Measurements from ENCODE around the gene VPS16.
A peak's percentile ranks its signal among the peaks of the same experiment; 100 is the strongest.

The VPS16 gene

DNA sequence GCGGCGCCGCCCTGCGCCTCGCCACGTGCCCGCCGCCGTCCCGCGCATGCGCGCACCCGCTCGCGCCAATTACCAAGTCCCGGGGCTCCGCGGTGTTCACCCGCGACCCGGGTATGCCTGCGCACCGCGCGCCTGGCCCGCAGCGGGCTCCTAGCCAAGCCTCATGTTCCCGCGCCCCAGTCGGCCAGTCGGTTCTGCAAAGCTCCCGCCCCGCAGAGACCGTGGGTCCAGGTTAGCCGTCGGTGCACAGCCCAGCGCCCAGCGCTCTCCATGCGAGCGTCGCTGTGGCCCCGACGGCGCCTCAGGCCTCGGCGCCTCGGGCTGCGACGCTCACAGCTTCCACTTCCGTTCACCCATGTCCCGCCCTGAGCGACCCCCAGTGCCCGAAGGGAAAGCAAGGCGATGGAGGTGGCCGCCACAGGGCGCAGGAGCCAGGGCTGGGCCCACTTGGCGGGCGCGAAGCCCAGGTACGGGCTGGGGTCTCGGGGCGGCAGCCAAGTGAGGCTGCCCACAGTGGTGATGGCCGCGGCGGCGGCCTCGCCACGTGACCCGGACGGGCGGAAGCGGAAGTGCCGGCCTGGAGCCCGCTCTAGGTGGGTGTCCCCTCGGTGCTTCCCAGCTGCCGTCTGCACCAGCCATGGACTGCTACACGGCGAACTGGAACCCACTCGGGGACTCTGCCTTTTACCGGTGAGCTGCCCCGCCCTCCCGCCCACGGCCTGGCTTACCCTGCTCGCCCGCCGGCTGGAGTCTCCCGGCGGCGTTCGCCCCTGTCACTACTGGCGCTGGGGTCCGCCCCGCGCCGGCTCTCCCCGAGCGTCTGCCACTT lies at the start of gene VPS16, which contains the start of gene PCED1A:
TSS of gene VPS16 (plus strand) at position 608 of the 829 bp plus-strand sequence. CDS start at position 638, 30 bp downstream.
TSS of gene PCED1A (minus strand) at position 518 of the 829 bp plus-strand sequence. CDS start 743 bp downstream, outside the sequence.
- Histone ChIP-seq H3K27ac (peak within 1 kb of the TSS; percentile 88), H3K79me2 (peaks cover 6% of the 10 kb centered on the region), H2AFZ (peak within 1 kb of the TSS; percentile 100), H3K4me2 (ENCODE audit: low read length) (peak within 1 kb of the TSS; percentile 99), H3K4me3 (ENCODE audit: low read depth, low read length) (peak within 1 kb of the TSS; percentile 85), H3K9me3 (ENCODE audit: control insufficient read depth, low read length) (no peaks in the 10 kb centered on the region), H3K4me1 (peaks cover 5% of the 10 kb centered on the region), H3K9ac (peak within 1 kb of the TSS; percentile 72), H3K36me3 (ENCODE audit: control insufficient read depth, insufficient read depth, low read length) (no peaks in the 10 kb centered on the region), H3K27me3 (ENCODE audit: control insufficient read depth, insufficient read depth, low read length) (no peaks in the 10 kb centered on the region)
- TF ChIP-seq, protein P1, sequence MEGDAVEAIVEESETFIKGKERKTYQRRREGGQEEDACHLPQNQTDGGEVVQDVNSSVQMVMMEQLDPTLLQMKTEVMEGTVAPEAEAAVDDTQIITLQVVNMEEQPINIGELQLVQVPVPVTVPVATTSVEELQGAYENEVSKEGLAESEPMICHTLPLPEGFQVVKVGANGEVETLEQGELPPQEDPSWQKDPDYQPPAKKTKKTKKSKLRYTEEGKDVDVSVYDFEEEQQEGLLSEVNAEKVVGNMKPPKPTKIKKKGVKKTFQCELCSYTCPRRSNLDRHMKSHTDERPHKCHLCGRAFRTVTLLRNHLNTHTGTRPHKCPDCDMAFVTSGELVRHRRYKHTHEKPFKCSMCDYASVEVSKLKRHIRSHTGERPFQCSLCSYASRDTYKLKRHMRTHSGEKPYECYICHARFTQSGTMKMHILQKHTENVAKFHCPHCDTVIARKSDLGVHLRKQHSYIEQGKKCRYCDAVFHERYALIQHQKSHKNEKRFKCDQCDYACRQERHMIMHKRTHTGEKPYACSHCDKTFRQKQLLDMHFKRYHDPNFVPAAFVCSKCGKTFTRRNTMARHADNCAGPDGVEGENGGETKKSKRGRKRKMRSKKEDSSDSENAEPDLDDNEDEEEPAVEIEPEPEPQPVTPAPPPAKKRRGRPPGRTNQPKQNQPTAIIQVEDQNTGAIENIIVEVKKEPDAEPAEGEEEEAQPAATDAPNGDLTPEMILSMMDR (IDR thresholded peaks at IDR 0.05): no peak

DNA sequence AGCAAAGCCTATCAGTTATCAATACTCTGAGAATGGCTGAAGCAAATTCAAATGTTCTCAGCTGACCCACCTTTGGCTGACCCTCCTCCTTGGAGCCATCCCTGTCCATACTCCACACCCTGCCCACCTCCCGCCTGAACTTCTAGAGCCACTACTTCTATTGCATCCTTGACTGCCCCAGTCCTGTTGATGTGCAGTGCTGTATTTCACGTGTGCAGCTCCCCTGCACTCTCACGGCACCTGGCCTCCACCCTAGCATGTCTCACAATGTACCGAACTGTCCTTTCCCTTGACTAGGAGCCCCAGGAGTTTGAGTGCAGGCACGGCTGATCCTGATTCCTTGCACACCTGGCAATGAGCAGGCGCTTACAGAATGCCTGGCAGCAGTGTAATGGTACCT lies 47.1 kb upstream of the VPS16 start:
- H3K4me1 ChIP-seq: no peaks in the 10 kb centered on the region
- no peaks in the 10 kb centered on the region for H3K79me2 ChIP-seq
- H3K9me3 ChIP-seq (ENCODE audit: control insufficient read depth, low read length): no peaks in the 10 kb centered on the region
- H3K36me3 ChIP-seq (ENCODE audit: control insufficient read depth, insufficient read depth, low read length): no peaks in the 10 kb centered on the region
- H3K9ac ChIP-seq: no peak overlapping the region
- TF ChIP-seq, protein P1 (IDR thresholded peaks at IDR 0.05): no peak
- H3K27me3 ChIP-seq (ENCODE audit: control insufficient read depth, insufficient read depth, low read length): no peaks in the 10 kb centered on the region
- H3K4me3 ChIP-seq (ENCODE audit: low read depth, low read length): no peak overlapping the region
- no peak overlapping the region for H2AFZ ChIP-seq
- no peak overlapping the region for H3K27ac ChIP-seq
- H3K4me2 ChIP-seq (ENCODE audit: low read length): no peak overlapping the region

DNA sequence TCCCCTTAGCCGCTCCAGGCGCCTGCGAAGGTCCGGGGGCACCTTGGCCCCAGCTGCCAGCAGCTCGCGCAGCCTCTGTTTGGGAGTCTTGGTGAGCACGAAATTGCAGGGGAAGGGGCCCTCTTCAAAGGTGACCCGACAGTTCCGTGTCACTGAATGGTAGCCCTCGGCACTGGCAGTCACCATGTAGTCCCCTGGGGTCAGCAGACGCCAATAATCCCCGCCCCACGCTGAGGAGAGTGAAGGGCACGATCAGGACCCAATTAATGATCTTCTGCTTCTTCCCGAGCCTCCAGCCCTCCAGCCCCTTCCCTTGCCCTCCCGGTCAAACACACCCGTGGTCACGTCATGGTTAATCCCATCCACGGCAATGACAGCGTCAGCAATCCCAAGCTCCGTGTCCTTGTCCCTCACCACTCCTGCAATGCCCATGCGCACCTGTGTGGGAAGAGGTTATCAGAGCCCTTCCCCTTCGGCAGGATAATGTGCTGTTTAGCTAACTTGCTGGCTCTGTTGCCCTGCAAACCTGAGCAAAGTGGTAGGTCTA lies 46.3 kb upstream of the VPS16 start:
- H3K9me3 ChIP-seq (ENCODE audit: control insufficient read depth, low read length): no peaks in the 10 kb centered on the region
- H3K27me3 ChIP-seq (ENCODE audit: control insufficient read depth, insufficient read depth, low read length): no peaks in the 10 kb centered on the region
- no peaks in the 10 kb centered on the region for H3K4me1 ChIP-seq
- no peak overlapping the region for H3K4me3 ChIP-seq (ENCODE audit: low read depth, low read length)
- no peak overlapping the region for H3K4me2 ChIP-seq (ENCODE audit: low read length)
- no peak overlapping the region for H2AFZ ChIP-seq
- TF ChIP-seq, protein P1 (IDR thresholded peaks at IDR 0.05): no peak
- H3K27ac ChIP-seq: no peak overlapping the region
- H3K36me3 ChIP-seq (ENCODE audit: control insufficient read depth, insufficient read depth, low read length): no peaks in the 10 kb centered on the region
- H3K79me2 ChIP-seq: no peaks in the 10 kb centered on the region
- no peak overlapping the region for H3K9ac ChIP-seq

DNA sequence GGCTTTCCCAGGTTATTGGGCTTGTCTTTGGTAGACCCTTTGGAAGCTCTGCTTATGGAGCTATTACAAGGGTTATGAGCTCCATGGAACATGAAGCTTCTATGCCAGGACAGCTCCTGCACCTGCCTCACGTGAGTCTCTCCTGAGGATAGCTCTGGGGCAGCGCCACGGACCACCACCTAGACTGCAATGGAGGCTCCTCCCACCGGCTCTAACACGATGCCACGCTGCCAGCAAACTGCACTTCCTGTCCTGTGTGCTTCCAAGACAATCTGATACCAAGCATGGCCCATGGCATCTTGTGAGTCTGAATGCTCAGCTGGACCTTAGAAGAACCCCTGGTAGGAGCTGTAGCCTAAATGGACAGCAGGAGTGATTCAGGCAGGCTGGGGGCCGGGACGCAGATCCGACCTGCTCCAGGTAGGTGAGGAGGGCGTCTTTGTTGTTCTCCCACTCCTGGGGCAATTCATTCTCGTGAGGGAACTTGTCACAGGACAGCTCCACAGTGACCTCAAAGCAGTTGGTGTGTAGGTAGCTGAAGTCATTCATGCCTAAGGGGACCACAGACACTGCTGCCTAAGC lies 45.6 kb upstream of the VPS16 start:
- Histone ChIP-seq H3K36me3 (ENCODE audit: control insufficient read depth, insufficient read depth, low read length) (no peaks in the 10 kb centered on the region), H3K79me2 (no peaks in the 10 kb centered on the region), H3K27me3 (ENCODE audit: control insufficient read depth, insufficient read depth, low read length) (no peaks in the 10 kb centered on the region), H3K4me1 (no peaks in the 10 kb centered on the region), H3K4me3 (ENCODE audit: low read depth, low read length) (no peak overlapping the region), H3K27ac (no peak overlapping the region), H3K9me3 (ENCODE audit: control insufficient read depth, low read length) (no peaks in the 10 kb centered on the region), H3K4me2 (ENCODE audit: low read length) (no peak overlapping the region), H3K9ac (no peak overlapping the region), H2AFZ (no peak overlapping the region)
- TF ChIP-seq, protein P1 (IDR thresholded peaks at IDR 0.05): no peak

All from parathyroid adenoma (tissue), 2 donors.